SK-MEL-5 (cell line): Measurements from ENCODE around the gene MYO7B. TPM values are rescaled to one million over a fixed set of nuclear protein-coding genes. Genes with fewer than 3 reads are reported as not detected.

Source experiments
- DNase-seq: peaks from one replicate; pipeline ENCODE4 v3.0.0-alpha.2; 2016; ENCODE audit warnings: low read depth, low spot score
- in situ Hi-C: cut with HindIII; loops from 2 replicates; pipeline ENCODE4 v1.10.0; 2016; ENCODE audit warnings: low sequenced_read_pairs, high pct_unique_total_duplicates, low pct_unique_long_range_greater_than_20kb
- polyA plus RNA-seq, 2 experiments: library from polyadenylated mRNA; depleted of rRNA; stranded (reverse); fragments of >200 nt; gene quantifications; 2 replicates each; pipeline ENCODE4 v1.2.3, GENCODE V29; 2015
- total RNA-seq: library from RNA; depleted of rRNA; stranded (reverse); fragments of >200 nt; shearing (Covaris generic); gene quantifications from 2 replicates; pipeline ENCODE4 v1.2.3, GENCODE V29; 2014; rRNA removed

The MYO7B gene
- not detected in 2 replicates for total RNA-seq
- 0.05 TPM in 1 of 2 replicates, not detected in the other for polyA plus RNA-seq (2015; cell fraction: cytosol; rRNA removed)
- 0.31 and 0.76 TPM in 2 replicates for polyA plus RNA-seq (2015; cell fraction: nucleus; rRNA removed)

DNA sequence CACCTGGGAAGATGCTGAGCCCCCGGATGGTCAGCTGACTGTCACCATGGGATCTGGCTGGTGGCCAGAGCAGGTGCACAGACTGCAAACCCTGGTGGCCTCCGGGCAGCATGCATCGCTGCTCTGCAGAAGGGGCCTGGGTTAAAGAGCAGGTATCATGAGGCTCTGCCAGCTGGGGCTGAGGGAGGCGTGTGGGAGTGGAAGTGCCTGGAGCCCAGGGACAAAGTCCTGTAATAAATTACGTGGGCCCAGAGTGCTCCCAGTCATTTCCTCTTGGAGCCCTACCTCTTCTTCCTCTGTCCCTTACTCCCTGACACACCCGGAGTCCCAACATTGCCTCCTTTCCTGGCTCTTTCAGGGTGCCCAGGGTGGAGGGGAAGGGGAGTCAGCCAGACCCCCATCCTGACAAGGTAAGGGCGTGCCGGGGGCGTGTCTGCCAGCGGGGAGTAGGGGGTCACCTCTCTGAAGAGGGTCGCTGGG lies at the start of gene MYO7B:
Gene MYO7B (plus strand): TSS at position 262 of the 480 bp plus-strand sequence. CDS start 24,040 bp downstream, outside the sequence.
- in situ Hi-C loops, result no loop called here
- no peak for DNase-seq

DNA sequence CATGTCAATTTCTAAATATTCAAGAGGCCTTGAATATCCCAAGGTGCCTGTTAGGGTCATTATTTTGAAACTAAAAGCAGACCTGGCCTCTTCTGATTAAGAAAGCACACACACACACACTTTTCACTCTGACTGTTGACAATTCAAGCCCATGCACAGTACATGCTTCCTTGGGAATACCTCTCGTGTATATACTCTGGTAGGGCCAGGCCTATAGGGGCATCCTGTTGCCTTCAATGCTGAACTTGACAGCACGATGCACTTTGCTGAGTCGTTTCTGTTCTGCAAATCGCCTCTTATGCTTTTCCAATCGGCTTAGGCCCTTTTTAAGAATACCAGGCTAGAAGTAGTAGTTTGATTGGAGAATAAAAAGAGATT lies 49.8 kb upstream of the MYO7B start:
- no peak for DNase-seq
- in situ Hi-C loops, result no loop called here

DNA sequence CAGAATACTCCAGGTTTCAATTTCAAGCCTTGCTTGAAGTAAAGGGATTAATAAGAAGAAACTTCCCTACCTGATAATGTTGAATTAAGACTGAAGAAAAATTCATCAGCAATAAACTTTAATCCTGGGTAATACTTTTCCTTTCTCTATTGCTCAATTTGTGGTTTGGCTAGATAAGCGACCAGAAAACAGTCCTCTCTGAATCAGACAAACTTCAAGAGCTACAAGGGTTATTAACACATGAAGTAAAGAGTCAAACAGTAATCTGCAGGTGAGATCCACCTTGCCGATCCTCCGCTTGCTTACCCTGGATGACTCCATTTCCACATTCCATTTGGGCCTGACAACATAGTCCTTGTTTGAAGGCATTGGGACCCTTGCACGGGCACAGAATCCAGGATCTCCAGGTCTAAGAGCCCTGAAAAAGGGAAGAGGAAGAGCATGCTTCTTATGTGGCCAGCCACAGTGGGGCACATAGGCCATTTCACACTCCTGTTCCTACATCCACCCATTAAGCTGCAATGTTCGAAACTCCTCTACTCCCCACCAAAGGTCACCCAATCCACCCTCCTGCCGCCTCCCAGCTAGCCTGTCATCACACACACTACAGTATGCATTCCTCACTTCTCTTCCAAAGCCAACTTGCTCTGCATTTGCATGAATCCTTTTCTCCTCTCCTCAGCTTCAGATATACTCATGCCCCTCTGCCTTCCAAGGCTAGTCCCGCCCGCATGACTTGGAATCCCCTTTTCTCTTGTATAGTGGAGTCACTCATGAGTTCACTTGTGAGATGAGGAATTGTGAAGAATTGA lies 49.0 kb upstream of the MYO7B start:
- in situ Hi-C loops, result no loop called here
- no peak for DNase-seq

DNA sequence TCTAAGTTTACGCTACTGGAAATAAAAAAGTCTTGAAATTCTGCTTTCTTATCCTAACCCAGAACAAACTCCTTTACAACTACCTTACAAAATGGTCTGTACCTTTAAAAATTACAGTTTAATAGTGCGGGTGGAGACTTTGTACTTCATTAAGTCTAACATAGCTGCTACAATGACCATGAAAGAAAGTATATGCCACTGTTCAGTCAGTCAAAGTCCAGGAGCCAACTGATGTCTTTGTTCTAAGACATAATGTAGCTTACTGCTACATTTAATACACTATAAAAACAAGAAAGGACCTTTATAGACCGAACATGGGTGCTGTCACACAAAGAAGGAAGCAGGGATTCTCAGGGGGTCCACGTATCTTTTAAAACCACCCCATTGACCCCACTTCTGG lies 45.2 kb upstream of the MYO7B start:
- in situ Hi-C loops, result no loop called here

DNA sequence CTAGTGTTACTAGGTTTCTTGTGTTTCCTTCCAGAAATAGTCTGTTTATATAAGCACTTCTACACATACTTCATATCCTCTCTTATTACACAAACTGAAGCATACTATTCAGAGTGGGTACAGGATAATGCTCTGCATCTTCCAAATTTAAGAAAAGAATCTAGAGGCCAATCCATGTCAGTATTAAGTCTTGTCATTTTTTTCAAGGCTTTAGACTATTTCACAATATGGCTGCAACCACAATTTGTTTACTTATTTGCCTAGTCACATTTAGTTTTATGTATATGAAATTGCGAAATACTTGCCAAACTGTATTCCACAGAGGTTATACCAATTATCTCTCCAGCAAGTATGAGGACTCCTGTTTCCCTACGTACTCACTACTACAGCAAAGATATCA lies 37.1 kb upstream of the MYO7B start:
- no peak for DNase-seq
- in situ Hi-C loops, result no loop called here

More for the DNA sequence above, 45.2 kb upstream of the MYO7B start:
- DNase-seq, result no peak

DNA sequence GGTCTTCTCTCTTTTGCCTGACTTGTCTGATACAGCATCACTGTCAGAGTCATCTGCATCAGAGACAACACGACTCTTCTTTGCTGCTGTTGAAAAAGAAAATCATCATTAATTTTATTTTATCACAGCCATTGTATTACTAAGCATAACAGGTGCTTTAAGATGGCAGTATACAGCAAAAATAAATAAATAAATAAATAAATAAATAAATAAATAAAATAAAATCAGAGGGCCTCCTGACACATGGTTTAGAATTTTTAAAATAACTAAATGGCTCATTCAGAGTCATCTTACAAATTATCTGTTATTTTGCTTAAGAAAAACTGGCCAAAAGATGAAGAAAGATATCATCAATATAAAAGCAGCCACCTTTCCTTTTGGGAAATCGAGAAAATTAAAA lies 32.0 kb upstream of the MYO7B start:
- DNase-seq, result no peak
- in situ Hi-C loops, result no loop called here

DNA sequence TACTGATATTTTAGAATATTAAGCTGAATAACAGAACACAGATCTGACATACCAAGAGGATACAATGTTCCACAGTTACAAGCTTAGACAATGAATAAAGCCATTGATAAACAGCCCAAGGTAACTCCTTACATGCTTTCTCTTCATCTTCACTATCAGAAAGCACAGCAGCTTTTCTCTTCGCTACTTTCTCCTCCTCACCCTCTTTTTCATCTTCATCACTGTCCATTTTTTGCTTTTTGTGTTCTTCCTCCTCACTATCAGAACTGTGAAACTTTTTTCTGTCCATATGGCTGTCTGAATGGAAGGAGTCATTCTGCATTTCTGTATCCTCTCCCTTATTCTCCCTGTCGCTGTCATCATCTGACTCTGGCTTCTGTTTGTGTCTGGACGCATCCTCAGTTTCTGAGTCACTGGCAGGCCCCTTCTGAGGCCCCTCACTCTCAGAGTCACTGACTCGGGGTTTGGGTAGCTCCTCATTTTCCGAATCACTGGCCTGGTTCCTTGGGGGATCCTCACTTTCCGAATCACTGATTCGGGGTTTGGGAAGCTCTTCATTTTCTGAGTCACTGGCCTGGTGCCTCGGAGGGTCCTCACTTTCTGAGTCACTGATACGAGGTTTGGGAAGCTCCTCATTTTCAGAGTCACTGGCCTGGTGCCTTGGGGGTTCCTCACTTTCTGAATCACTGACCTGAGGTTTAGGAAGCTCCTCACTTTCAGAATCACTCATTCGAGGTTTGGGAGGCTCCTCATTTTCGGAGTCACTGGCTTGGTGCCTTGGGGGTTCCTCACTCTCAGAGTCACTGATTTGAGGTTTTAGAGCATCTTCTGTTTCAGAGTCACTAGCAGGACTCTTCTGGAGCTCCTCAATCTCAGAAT lies 30.7 kb upstream of the MYO7B start:
- DNase-seq, result no peak
- in situ Hi-C loops, result no loop called here

DNA sequence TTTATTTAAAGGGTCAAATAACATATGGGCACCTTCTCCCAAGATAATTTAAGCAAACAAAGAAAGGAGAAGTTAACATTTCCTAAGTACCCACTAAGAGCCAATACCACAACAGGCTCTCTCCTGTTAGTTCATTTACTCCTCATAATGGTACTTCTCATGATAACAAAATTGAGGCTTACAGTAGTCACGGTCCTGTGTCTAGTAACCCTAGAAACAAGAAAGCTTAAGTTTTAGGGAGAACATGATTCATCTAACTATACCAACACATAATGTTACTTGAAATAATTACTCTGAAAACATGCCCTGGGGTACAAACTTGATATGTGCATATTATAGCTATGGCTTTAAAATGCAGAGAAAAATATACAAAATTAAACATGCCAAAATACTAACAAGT lies 29.0 kb upstream of the MYO7B start:
- DNase-seq, result no peak
- in situ Hi-C loops, result no loop called here

DNA sequence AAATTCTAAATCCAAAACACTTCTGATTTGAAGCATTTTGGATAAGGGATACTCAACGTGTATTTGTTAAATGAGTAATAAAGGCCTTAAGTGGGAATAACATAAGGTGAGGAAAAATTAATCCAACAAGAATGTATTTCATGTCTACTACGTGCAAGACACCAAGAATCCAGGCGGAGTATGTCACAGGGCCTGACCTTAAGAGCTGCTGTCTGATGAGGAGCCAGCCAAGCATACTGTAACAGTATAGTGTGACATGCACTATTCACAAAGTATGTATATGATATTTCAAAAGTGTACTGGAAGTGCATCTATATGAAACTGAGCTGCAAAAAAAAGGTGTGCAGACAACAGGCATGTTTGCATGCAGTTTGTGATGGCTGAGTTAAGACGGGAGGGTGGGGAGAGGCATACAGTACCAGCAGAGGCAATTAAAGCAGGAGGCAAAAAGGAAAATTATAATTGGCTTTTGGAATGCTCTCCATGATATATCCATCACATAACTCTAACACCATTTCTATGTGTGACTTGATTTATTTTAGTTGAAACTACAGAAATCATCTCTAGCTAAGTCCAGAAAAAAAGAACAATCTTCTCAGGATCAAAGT lies 27.4 kb upstream of the MYO7B start:
- DNase-seq, result no peak
- in situ Hi-C loops, result no loop called here

DNA sequence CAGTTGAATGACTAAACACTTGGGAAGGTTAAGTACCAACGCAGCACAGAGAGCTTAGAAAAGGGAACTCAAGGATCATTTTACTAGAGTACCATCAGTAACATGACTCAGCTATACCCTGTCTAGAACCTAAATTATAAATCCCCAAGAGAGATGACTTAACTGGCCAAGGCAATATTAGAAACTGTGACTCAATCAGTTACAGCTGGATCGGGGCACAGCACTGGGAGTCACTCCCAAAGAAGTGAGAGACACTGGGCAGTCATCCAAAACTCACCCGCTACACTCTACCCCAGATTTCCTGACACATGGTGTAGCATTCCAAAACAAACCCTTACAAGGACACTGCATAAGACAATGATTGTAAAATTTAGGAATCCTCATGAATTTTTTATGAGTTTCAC lies 26.9 kb upstream of the MYO7B start:
- in situ Hi-C loops, result no loop called here
- DNase-seq, result peak; percentile 60

DNA sequence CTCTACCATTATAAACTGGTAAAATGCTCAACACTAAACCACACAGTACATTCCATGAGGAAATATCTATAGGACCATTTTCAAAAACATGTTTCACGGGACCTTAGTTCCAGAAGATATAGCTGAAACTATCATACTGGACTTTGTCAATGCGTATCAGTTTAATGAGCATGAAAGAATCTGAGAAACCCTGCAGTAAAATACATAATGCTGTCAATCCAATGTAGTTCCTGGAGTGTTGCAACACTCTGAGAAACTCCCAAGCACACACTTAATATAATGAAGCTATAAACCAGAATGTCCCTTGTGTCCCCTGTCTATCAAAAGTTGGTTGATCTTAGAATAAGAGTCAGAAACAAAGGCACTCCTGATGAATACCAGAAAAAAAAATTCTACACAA lies 25.4 kb upstream of the MYO7B start:
- in situ Hi-C loops, result no loop called here
- DNase-seq, result no peak

DNA sequence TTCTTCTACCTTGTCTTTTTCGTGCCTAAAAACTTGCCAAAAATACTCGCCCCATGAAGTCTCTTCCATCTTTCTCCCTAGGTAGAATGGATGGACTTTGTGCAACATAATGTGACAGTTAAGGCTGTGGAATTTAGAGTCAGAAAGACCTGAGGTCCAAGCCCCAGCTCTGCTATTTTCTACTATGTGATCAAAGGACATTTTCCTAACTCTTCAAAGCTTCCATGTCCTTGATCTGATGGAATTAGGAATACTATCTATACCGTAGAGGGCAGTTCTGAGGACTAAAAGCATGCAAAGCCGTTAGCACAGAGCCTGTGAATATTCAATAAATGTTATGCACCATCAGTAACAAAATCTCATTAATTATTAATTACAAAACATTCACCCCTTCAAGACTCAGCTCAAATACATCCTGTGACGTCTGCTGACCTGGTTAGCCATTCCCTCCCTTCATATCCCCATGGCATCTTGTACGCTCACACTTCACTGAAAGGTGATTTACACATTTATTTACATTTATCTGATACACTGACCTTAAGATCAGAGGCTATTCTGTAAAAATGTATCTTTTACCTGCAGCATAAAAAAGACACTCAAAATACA lies 24.3 kb upstream of the MYO7B start:
- no peak for DNase-seq

DNA sequence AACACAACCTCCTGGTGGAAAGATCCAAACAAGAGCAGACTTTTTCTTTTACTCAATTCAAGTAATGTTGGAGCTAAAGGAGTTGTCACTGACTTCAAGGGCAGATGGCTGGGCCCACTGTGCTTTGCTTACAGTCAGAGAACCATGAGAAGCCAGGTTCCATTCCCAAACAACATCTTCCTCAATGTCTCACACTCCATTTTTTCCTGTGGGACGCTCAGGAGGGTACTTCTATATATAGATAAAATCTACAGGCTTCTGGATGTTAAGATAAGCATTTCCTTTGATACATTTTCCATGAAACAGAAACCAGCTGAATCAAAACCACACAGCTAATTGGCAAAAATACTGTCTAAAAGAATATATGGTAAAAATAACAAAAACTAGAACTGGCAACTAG lies 23.6 kb upstream of the MYO7B start:
- no peak for DNase-seq
- in situ Hi-C loops, result no loop called here

More for the DNA sequence above, 24.3 kb upstream of the MYO7B start:
- in situ Hi-C loops, result no loop called here

DNA sequence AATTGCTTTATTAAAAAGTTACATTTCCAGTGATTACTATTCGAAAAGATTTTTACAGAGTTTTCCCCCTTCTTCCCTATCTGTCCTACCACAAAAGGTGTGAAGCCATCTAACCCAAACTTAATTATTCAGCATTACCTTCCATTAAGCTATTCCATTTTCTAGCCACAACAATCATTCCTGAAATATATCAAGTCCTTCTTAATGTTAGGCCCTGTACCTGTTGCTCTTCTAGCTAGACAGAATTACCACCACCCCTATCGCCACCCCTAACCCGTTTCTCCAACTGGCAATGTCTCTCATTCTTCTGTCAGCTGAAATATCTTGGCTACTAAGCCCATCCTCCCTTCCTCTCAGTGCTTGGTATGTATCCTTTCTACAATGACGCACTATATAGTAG lies 23.1 kb upstream of the MYO7B start:
- in situ Hi-C loops, result no loop called here
- no peak for DNase-seq

DNA sequence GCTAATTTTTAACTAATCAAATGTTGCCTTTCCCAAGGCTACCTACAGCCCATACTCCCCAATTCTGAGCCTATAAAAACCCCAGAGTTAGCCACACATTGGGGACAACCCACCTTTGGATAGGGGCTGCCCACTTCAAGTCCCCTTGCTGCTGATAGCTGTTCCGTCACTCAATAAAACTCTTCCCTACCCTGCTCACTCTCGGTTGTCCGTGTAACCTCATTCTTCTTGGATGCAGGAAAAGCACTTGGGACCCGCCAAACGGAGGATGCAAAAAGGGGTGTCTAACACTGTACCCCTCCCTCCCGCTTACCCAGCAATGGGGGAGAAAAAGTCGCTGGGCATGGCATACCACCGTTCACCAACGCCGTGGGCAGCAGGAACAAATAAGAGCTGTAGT lies 21.4 kb upstream of the MYO7B start:
- no peak for DNase-seq
- in situ Hi-C loops, result no loop called here

DNA sequence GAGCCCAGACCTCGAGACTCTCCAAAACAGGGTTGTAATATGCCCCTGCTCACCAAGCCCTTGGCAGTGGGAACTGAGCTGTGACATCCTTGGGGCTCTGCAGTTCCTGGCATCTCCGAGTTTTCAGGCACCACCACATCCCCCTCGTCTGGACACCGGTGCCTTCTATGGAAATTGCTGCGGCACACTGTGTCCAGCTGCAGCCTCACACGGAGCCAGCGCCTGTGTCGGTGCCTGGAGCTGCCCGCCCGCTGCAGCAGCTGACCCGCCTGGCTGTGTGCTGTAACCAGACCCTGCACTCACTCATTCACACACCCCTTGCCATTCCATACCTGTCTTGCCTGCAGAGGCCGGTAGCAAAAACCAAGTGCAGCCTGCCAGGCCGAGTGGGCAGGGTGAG lies 21.0 kb upstream of the MYO7B start:
- no peak for DNase-seq
- in situ Hi-C loops, result no loop called here

DNA sequence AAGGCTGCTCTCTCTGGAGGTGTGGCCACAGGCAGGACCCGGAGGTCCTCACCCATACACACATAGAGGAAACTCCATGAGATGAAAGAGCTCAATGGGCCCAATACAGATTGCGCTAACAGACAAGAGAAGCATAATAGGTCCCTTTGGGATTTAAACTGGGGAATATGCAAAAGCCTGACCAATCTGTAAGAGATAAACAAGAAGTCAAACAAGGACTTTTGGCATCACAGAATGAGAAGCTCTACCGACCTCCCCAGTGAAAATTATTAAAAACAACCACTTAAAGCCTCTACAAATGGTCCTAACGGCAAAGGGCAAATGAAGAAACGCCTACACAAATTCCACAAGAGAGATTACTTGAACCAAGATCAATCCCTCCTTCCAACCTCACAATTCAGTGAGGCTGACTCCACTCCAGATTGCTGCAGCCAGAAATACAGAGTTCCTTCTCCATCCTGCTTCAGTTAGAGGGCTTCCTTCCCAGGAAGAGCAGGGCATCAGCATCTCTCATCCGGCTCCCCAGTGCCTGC lies 20.0 kb upstream of the MYO7B start:
- DNase-seq, result no peak
- in situ Hi-C loops, result no loop called here
